ENCODE measurements around the gene SYNJ1.

- TF ChIP-seq, protein P1, sequence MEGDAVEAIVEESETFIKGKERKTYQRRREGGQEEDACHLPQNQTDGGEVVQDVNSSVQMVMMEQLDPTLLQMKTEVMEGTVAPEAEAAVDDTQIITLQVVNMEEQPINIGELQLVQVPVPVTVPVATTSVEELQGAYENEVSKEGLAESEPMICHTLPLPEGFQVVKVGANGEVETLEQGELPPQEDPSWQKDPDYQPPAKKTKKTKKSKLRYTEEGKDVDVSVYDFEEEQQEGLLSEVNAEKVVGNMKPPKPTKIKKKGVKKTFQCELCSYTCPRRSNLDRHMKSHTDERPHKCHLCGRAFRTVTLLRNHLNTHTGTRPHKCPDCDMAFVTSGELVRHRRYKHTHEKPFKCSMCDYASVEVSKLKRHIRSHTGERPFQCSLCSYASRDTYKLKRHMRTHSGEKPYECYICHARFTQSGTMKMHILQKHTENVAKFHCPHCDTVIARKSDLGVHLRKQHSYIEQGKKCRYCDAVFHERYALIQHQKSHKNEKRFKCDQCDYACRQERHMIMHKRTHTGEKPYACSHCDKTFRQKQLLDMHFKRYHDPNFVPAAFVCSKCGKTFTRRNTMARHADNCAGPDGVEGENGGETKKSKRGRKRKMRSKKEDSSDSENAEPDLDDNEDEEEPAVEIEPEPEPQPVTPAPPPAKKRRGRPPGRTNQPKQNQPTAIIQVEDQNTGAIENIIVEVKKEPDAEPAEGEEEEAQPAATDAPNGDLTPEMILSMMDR (IDR thresholded peaks at IDR 0.05), result no peak
- no peak for TF ChIP-seq POLR2A (IDR thresholded peaks at IDR 0.05)
These were observed 146.9 kb downstream of the SYNJ1 start for GRCh38 chr21:32580949-32581348.
